ENCODE results near the gene CDKN2B.
"Not testable (repeated sequence)": the region's sequence is repeated elsewhere in the genome, so short reads cannot be mapped to it uniquely, and the experiment has no call there.

Gene CDKN2B

GRCh38 chr9:22008717-22009505 is at the start of gene CDKN2B:
Gene CDKN2B, minus strand, starts transcription at chr9:22009305. Its CDS starts 352 bp downstream, at chr9:22008953.
- DNase-seq, result peak; percentile 57 to 62

- DNase-seq, result not testable (repeated sequence)
Observed at GRCh38 chr9:22057972-22058371, 48.9 kb upstream of the CDKN2B start.

GRCh38 chr9:22056402-22056801 is 47.3 kb upstream of the CDKN2B start:
- DNase-seq, result no peak

GRCh38 chr9:22055090-22055489 is 46.0 kb upstream of the CDKN2B start:
- no peak for DNase-seq

- DNase-seq, result no peak
Observed at GRCh38 chr9:22054529-22054928, 45.4 kb upstream of the CDKN2B start.

GRCh38 chr9:22054076-22054475 is 45.0 kb upstream of the CDKN2B start:
- no peak for DNase-seq

GRCh38 chr9:22053178-22053577 is 44.1 kb upstream of the CDKN2B start:
- DNase-seq, result no peak

GRCh38 chr9:22052376-22052945 is 43.4 kb upstream of the CDKN2B start:
- peak; percentile 14 to 28 for DNase-seq

- no peak for DNase-seq
Observed at GRCh38 chr9:22050924-22051323, 41.8 kb upstream of the CDKN2B start.

- DNase-seq, result no peak
Observed at GRCh38 chr9:22049411-22049810, 40.3 kb upstream of the CDKN2B start.

- no peak for DNase-seq
Observed at GRCh38 chr9:22047596-22047995, 38.5 kb upstream of the CDKN2B start.

GRCh38 chr9:22046243-22046885 is 37.3 kb upstream of the CDKN2B start:
- DNase-seq, result no peak

GRCh38 chr9:22045423-22045822 is 36.3 kb upstream of the CDKN2B start:
- no peak for DNase-seq

- no peak for DNase-seq
Observed at GRCh38 chr9:22044583-22044982, 35.5 kb upstream of the CDKN2B start.

GRCh38 chr9:22043928-22044327 is 34.8 kb upstream of the CDKN2B start:
- DNase-seq, result no peak

- no peak for DNase-seq
Observed at GRCh38 chr9:22041775-22042174, 32.7 kb upstream of the CDKN2B start.

- DNase-seq, result no peak
Observed at GRCh38 chr9:22041344-22041743, 32.2 kb upstream of the CDKN2B start.

- no peak for DNase-seq
Observed at GRCh38 chr9:22040760-22041159, 31.7 kb upstream of the CDKN2B start.

- DNase-seq, result no peak
Observed at GRCh38 chr9:22039258-22039657, 30.2 kb upstream of the CDKN2B start.

- DNase-seq, result no peak
Observed at GRCh38 chr9:22037954-22038690, 29.0 kb upstream of the CDKN2B start.

- no peak for DNase-seq
Observed at GRCh38 chr9:22036866-22037626, 27.9 kb upstream of the CDKN2B start.

GRCh38 chr9:22035591-22036011 is 26.5 kb upstream of the CDKN2B start:
- no peak for DNase-seq

Measured in activated CD4-positive, alpha-beta T cell treated with anti-CD3 and anti-CD28 coated beads for 4 hours (primary cell).